ENCODE measurements around the gene RBMXL3.

The RBMXL3 gene

DNA sequence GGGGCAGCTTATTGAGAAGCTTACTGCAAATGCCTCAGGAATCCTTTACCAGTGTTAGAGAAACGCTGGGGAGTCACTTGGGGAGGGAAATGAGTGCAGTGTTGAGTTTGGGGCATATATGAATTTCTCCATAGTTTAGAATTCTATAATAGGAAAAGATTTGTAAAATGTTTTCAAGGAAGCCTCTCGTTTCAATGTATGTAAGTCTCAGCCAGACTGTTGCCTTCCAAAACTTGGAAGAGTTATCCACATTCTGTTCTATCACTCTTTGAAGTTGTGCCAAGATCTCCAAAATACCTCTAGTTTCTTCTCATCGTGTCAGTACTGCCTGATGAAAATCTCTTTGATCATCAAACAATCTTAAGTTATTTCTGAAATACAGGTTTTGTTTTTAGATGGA, 45.3 kb downstream of the RBMXL3 start:
- no peak for DNase-seq

GRCh38 chrX:115236560-115236959, 47.4 kb downstream of the RBMXL3 start:
- no peak for DNase-seq

DNA sequence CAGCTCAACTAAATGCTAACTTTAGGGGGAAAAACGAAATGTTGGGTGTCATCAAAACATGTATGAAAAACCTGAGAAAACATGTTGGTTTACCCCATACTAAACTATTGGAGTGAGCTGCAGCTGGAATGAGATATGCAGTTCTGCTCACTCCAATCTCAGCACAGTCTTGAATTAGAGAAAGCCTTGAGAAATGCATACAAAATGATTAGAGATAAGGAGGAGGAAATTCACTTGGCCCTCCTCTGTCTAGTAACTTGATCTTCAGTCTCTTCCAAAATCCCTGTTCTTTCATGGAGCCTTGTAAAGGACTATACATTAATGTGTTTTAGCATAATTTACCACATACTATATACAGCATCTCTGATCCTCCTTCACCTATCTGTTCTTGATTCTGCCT, 47.8 kb downstream of the RBMXL3 start:
- DNase-seq = no peak
